NCI-H1417 (cell line): ENCODE measurements around the gene EXOC7.

Experiments used
- DNase-seq, 3 experiments: peaks; one replicate each; lab custom pipeline; 2025; lab: John Stamatoyannopoulos, UW

Gene EXOC7

DNA sequence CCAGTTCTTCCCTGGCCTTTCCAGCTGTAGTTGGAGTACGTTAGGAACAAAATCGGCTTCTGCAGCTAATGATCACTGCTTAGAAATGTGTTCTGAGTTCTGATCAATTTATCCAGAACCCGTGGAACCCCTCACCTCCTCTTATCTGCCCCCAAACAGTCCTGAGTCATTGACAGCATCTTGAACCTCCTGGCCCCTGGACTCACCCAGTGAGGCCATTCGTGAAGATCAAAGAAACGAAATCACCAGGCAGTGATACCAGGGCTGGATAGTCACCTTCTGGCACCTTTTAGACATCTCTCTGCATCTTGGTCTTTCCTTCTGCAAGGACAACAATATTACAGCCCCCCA is 17.0 kb upstream of the EXOC7 start:
- DNase-seq, result no peak

DNA sequence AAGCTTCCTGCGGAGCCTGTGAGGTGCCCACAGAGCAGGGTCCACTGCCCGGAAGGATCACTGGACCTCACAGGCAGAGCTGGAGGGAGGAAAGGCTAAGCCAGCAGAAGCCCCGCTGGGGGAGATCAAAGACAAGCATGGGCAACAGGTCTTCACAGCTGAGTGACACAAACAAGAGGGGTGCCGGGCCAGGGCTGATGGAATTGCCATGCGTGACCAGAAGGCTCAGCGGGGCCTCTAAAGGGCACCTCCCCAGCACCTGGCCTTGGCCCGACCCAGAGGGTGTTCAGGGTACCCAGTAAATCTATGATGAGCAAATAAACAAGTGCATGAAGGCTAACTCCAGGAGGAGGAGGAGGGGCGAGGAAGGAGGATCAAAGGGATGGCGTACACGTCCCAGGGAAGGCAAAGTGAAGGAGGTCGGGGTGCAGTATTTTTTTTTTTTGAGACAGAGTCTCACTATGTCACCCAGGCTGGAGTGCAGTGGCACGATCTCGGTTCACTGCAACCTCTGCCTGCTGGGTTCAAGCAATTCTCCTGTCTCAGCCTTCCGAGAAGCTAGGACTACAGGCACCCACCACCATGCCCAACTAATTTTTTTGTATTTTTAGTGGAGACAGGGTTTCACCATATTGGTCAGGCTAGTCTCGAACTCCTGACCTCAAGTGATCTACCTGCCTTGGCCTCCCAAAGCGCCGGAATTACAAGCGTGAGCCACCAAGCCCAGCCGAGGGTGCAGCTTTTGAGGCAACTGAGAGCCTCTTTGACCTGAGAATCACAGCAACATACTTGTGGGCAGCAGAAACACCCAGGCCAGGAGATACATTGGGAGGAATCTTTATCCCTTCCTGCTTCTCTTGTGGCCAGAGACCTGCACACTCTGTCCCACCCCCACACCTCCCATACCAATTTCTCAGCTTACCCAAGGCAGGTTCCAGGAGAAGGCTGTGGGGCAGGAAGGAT is 16.1 kb upstream of the EXOC7 start:
- DNase-seq, result no peak

DNA sequence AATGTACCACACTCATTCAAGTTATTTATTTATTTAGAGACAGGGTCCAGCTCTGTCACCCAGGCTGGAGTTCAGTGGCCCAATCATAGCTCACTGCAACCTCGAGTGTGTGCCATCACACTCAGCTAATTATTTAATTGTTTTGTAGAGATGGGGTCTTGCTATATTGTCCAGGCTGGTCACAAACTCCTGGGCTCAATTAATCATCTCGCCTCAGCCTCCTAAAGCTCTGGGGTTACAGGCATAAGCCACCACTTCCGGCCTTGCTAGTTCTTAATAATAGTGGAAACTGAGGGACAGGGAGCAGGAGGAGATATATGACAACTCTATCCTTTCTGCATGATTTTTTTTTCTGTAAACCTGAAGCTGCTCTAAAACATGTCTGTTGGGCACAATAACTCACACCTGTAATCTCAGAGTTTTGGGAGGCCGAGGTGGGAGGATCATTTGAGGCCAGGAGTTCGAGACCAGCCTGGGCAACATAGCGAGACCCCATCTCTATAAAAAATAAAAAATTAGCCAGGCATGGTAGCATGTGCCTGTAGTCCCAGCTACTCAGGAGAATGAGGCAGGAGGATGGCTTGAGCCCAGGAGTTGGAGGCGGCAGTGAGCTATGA is 11.7 kb upstream of the EXOC7 start:
- no peak for DNase-seq

DNA sequence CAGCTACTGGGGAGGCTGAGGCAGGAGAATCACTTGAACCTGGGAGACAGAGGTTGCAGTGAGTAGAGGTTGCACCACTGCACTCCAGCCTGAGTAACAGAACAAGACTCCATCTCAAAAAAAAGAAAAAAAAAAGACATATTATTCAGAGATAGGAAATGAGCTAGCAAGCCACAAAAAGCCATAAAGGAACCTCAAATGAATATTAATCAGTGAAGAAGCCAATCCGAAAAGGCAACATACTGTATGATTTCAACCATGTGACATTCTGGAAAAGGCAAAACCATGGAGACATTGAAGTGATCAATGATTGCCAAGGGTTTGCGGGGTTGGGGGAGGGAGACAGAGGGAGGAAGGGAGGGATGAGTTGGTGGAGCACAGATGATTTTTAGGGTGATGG is 8.4 kb upstream of the EXOC7 start:
- no peak for DNase-seq

DNA sequence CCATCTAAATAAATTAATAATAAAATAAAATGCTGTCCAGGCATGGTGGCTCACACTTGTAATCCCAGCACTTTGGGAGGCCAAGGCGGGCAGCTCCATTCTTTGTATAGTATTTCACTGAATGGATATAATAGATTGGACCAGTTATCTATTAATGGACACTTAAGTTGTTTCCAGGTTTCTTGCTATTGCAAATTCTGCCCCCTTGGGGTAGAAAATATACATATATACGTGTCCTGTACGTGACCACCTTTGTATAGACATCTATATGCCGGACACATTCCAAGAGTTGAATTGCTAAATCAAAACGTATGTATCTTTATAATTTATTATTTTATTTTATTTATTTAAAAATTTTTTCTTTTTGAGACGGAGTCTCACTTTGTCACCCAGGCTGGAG is 3.9 kb upstream of the EXOC7 start:
- peak in 2 of 3 experiments; percentile 9 to 27 for DNase-seq

DNA sequence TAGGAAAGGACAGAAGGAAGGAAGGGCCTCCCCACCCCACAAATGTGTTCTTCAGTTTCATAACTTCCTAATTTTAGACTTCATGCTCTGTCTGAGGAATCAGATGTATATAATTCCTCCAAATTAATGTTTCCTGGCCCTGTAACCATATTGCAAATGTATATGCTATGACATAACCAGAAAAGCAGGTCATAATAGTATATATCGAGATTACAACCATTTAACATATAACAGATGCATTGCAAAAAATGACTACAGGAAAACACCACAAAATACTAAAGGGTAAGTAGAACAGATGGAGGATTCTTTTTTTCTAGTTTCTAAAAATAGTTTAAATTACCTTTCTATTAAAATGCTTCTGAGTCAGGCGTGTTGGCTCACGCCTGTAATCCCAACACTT is 3.1 kb upstream of the EXOC7 start:
- DNase-seq, result peak in 1 of 3 experiments; percentile 29

DNA sequence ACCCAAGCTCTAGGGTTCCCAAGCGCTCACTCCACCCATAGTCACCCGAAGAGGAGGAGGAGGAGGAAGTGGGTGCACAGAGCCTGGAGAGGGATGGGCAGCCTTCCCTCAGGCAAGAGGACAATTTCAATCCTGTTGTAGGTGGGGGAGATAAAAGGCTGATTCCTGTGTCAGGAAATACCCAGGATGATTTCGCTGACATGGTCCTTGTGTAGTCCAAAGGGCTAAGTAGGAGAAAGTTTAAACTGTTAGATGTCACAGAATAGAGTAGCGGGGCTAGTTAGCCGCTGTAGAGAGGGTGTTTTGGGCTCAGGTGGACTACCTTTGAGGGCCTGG is 1.3 kb upstream of the EXOC7 start:
- no peak for DNase-seq

DNA sequence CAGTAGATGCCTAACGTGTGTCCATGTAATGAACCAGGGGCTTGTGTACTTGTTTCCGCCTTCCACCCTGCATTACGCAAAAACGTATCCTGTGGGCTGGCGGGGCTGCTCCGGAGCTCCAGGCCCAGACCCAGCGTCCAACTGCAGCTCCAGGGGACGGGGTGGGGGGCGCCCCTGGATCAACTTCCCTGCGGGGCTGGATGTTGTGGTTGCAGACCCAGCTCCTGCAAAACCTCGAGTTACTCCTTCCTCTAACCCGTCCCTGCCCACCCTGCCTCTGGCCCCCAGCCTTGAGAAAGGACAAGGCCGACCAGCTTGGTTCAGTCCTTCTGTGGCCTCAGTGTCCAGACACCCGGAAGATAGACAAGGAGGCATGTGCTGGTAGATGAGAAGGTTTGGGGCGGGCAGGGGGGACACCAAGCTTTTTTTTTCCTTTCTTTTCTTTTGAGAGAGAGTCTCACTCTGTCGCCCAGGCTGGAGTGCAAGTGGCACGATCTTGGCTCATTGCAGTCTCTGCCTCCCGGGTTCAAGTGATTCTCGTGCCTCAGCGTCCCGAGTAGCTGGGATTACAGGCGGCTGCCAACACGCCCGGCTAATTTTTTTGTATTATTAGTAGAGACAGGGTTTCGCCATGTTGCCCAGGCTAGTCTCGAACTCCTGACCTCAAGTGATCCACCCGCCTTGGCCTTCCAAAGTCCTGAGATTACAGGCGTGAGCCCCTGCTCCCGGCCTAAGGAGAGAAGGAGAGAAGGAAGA is 731 bp upstream of the EXOC7 start:
- DNase-seq, result no peak

DNA sequence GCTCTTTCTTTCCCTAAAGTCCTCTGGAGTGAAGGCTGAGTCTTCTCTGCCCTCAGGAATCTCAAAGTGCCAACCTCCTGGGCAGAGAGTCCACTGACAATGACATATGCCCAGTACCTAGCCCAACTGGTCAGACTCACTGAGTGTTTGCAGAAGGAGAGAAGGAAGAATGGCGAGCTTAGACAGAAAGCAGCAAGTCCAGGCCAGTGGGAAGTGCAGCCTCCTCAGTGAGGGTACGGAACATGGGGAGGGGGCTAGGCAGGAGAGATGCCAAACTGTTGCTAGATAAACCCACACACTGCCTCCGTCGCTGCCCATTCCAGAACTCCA is 678 bp downstream of the EXOC7 start:
- DNase-seq, result peak in 2 of 3 experiments; percentile 35 to 49

DNA sequence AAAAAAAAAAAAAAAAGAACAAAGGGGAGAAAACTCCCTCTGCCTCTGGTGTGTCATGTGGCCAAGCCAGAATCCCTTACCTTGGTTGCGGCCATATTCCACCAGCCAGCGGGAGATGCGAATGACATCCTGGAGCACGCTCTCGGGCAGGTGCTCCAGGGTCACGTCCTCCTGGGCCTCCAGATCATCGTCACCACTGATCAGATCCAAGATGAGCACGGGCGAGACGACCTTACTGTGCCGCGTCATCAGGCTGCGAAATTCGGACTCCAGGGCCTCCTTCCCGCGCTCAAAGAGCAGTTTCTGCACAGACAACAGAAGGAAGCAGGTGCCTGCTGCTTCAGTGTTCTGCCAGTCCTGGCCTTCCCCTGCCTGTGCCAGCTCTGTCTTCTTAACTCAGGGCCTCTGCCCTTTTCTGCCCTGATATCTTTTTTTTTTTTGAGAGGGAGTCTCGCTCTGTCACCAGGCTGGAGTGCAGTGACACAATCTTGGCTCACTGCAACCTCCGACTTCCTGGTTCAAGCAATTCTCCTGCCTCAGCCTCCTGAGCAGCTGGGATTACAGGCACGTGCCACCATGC is 5.8 kb downstream of the EXOC7 start:
- no peak for DNase-seq

DNA sequence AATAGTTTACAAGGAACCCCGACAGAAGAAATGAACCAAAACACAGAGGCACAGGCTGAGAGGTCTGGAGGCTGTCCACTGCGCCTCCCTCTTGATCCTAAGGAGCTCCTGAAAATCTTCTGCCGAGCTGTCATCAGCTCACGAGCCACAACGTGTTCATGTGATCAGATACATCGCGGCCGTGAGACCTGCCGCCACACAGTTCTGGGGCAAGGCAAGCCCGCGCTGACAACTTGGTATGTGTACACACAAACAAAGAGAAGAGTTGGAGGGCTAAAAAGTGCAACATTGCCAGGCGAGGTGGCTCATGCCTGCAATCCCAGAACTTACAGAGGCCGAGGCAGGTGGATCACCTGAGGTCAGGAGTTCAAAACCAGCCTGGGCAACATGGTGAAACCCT is 7.6 kb downstream of the EXOC7 start:
- no peak for DNase-seq

DNA sequence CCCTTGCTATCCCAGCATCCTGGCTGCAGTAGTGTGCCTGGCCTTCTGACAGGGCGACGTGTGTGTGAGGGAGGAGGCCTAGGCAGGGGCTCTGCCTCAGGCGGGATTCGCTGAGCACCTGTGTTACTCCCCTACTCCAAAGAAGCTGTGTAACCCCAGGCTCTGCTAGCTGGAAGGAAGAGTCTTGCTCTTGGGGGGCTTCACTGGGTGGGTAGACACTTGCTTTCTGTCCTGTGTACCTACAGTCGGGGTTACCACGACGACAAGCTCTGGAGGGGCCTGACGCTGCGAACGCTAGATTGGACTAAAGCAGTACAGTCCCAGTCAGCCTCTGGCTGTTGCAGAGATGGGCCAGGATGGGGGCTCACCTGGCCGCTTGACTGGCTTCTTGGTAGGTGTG is 9.5 kb downstream of the EXOC7 start:
- DNase-seq, result no peak

DNA sequence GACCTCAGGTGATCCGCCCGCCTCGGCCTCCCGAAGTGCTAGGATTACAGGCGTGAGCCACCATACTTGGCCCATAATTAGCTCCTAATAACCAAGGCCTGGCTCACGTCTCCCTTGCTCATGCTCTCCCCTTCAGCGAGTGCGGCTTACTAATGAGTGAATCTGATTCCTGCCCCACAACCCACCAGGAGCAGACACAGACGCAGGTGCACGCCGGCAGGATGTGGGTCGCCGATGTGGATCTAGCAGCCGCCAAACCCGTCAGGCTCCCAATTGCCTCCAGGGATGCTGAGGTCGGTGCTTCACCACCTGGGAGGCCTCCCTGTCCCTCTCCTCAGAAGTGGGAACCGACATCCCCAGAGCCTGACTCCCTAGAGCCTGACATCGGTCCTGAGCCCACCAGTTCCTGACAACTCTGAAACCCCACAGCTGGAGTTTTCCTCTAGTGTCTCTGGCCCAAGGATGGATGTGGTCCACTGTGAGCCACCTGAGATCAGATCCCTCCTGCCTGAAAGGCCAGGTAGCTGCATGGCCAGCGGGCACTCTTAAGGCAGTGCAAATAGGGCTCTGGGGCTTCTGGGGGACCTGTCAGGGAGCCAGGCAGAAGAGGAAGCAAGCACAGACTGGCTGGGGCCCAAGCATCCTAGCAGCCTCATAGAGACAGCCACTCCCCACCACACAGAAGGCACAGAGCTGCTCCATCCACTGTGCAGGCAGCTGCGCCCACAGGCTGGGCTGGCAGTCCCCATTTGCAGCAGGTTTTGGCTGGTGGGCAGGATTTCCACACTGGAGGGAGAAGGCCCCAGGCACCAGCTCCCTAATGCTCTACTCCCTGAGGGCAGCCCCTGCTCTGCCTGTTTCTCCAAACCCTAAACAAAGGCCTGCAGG is 10.8 kb downstream of the EXOC7 start:
- DNase-seq, result no peak

DNA sequence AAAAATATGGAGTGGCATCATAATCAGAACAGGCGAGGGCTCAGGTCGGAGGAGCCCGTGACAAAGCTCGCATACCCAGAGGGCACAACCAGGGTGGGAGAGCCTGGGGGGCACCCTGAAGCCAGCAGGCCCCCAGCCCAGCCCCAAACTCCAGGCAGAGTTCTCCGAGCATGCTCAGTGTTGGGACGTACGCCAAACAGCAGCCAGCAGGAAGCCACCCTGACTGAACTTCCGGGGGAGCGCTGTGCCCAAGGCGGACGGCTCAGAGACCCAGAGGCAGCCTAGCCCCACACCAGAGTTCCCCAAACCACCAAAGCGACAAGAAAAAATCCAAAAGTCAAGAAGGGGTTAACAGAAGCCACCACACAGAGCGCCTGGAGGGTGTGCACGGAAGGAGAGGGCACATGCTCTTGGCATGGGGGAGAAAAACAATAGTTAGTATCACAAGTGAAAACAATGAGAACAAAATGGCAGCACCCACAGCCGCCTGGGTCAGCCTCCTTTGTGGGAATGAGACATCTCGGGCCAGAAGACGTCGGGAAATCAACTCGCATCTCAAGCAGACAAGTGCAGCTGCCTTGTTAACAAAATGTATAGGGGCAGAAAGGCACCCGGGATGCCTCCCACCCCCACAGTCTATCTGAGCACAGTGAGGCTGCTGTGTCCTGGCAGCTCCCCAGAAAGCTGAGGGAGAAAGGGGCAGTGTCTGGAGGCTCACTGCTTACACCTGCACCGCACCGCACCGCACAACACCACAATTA is 11.9 kb downstream of the EXOC7 start:
- DNase-seq, result no peak

DNA sequence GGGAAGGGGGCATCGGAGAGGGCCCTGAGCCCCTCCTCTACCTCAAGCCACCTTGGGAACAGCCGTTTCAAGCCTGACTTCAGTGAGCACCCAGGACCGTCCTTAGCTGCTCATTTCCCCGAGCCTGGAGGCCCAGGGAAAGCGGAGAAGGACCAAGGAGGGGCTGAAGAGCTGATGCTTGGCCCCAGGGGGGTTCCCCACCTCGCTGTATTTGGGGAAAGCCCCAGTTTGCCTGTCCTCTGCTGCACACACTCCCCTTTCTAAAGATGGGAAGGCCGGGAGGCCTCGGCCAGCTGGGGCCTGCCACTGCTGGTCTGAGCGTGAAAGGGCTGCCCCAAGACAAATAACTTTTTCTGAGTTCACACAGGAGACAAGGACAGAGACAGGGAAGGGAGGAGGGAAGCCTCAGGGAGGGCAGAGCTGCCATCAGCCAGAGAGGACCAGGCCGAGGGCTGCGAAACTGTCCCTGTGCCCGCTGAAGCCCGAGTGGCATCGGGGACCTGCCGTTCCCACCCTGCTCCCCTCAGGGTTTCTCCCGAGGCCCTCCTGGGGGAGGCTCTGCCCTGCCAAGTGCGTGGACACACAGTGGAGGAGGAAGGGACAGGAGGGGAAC is 13.0 kb downstream of the EXOC7 start:
- no peak for DNase-seq

DNA sequence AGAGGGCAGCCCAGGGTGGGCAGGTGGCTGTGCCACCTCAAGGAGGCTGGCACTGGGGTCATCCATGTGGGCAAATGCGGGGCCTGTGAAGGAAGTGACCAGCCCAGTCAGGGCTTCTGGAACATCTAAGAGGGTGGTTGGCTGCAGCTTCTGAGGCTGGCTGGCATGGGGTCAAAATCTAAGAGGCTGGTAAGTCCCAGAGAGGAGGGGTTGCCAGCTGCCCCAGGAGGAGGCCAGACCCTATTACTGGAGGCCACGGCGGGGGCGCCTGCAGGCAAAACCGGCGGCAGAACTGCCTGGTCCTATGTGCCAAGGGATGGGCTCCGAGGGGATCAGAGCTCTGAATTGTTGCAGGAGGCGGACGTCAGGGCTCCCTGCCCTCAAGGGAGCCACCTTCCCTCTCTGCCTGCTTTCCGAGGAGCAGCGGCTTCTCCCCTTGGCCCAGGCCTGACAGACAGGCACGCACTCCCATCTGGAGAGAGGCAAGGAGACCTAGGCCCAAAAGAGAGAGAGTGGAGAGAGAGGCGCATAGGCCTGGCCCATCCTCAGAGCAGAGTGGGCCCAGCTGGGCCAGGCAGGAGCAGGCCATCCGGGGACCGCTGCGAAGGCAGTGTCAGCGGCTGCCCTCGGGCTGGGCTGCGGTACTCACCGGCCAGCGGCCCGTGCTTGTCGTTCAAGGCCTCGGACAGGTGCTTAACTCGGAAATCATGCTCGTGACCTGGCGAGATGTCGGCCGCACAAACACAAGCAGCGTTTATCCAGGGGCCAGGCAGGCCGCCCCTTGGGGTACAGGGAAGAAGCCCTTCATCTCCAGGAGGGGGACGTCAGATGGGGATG is 13.7 kb downstream of the EXOC7 start:
- no peak for DNase-seq

DNA sequence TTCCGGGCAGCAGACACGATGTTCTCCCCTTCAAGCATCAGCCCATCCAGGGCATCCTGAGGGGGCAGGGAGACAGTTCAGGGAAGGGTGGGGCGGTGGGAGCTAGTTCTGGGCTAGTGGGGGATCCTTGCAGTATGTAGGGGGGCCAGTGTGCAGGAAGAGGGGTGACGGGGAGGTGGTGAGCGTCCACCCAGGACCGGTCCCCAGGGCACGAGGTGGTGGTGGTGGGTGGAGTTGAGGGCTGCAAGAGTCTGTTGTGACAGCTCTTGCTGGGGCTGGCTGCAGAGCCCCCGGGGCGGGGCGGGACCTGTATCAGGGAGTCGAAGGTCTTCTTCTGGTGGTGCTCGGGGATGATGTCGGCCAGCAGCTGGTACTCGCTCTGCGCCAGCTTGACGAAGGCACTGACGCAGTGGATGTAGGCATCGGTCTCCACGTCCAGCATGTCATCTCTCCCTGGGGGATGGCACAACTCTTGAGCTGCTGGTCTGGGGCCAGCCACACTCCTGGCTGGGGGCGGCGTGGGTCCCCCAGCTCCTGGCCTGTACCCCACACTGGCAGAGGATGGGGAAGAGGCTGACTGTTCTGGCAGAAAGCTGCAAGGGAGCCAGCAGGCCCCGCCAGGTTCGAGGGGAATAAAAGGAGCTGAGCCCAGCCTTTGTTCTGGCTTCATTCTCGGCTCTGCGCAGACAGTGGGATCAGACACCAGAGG is 14.6 kb downstream of the EXOC7 start:
- no peak for DNase-seq

DNA sequence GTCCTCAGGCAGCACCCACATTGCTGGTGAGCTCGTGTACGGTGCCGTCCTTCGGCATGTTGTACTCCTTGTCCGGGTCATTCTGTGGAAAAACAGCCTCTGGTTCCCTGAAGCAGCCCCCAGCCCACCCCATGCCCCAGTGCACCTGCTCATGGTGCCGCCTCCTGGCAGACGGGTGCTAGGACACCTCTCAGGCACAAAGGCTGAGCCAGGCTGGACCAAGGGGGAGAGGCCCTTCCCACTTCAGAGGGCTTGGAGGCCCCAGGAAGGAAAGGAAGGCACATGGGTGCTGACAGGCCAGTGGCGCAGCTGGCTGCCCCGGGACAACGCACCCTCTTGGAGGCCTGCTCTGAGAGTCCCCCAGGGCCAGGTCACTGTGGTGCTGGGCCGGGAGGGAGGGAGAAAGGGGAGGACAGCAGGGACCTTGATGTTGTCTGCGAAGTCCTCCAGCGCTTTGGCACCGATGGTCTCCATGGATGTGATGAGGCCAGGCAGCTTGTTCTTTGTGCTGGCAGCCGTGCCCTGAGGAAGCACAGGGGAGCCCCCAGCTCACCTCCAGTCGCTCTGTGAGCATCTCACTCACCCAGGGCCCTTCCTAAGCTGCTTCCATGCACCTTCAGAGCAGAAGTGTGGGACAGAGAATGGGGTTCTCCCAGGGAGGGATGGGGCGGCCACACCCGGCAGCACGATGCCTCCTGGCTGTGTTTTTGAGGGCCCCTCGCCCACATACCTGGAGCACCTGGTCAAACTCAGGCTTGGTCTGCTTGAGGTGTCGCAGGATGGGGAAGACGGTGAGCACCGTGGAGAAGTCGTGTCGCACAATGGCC is 15.3 kb downstream of the EXOC7 start:
- no peak for DNase-seq
